Activated CD8-positive, alpha-beta T cell treated with anti-CD3 and anti-CD28 coated beads, Interleukin-2, amount 10 ng/mL, durations not matched to agents 7 days and 5 days (primary cell): Measurements from ENCODE around the gene MTERF2. TPM values are rescaled to one million over a fixed set of nuclear protein-coding genes. Genes with fewer than 3 reads are reported as not detected.

Experiments
- ATAC-seq: fragments of 150-1000 bp; cut with Tn5 transposase; one replicate; pipeline ENCODE4 v1.10.0; 2021; ENCODE audit warnings: moderate library complexity
- CTCF ChIA-PET: fragments of 350-600 bp; sonication (Branson Sonifier 250); formaldehyde crosslinking; loops from one replicate; lab custom pipeline; 2021; ENCODE audit warnings: antibody characterized with exemption; lab: Charles Lee
- POLR2A ChIA-PET: fragments of 350-600 bp; sonication (Branson Sonifier 250); formaldehyde crosslinking; loops from one replicate; lab custom pipeline; 2021; ENCODE audit warnings: antibody characterized with exemption; lab: Charles Lee
- DNase-seq: peaks from one replicate; pipeline ENCODE4 v3.0.0-alpha.2; 2020
- H3K27ac Mint-ChIP-seq: one replicate; pipeline ENCODE4 v1.8.0; 2021; ENCODE audit warnings: mild to moderate bottlenecking, mixed read lengths
- H3K27me3 Mint-ChIP-seq: one replicate; pipeline ENCODE4 v1.8.0; 2021; ENCODE audit warnings: low read depth, mixed read lengths
- H3K36me3 Mint-ChIP-seq: one replicate; pipeline ENCODE4 v1.8.0; 2021; ENCODE audit warnings: low read depth, mixed read lengths
- H3K4me1 Mint-ChIP-seq: one replicate; pipeline ENCODE4 v1.8.0; 2021; ENCODE audit warnings: low read depth, mixed read lengths
- H3K4me3 Mint-ChIP-seq: one replicate; pipeline ENCODE4 v1.8.0; 2021; ENCODE audit warnings: mild to moderate bottlenecking, mixed read lengths
- H3K9me3 Mint-ChIP-seq: one replicate; pipeline ENCODE4 v1.8.0; 2022; ENCODE audit warnings: mixed read lengths; ENCODE audit not compliant: insufficient read depth
- total RNA-seq, 2 experiments: library from RNA; stranded (reverse); gene quantifications; one replicate each; pipeline ENCODE4 v1.2.3, GENCODE V29; 2021

Gene MTERF2
- total RNA-seq, 2 experiments from 2014 or later: 3.8 to 5.0 TPM

GRCh38 chr12:106985479-106985878 lies 1.5 kb downstream of the MTERF2 start:
- no peak for ATAC-seq
- Mint-ChIP-seq H3K4me1 (peaks cover 36% of the 10 kb centered on the region), H3K36me3 (peaks cover 22% of the 10 kb centered on the region), H3K27me3 (no peaks in the 10 kb centered on the region), H3K27ac (no peak overlapping the region), H3K9me3 (no peaks in the 10 kb centered on the region), H3K4me3 (no peak overlapping the region)
- DNase-seq: no peak
- ChIA-PET CTCF (no interaction called here), POLR2A (no interaction called here)

GRCh38 chr12:106984588-106985137 lies 2.3 kb downstream of the MTERF2 start:
- no peaks in the 10 kb centered on the region for H3K9me3 Mint-ChIP-seq
- DNase-seq (no peak), ATAC-seq (no peak)
- H3K27me3 Mint-ChIP-seq: no peaks in the 10 kb centered on the region
- no peak overlapping the region for H3K4me3 Mint-ChIP-seq
- CTCF ChIA-PET: interaction anchor here (1.4 to 1.6 kb wide), 2 partner anchors 16 to 27 kb away, joined by 3 to 5 read pairs; no protein-coding TSS in a partner anchor
- no peak overlapping the region for H3K27ac Mint-ChIP-seq
- POLR2A ChIA-PET: interaction anchor here (1.5 kb wide), 1 partner anchor 29 kb away, joined by 4 read pairs; the partner anchor contains the start of gene TMEM263
- H3K36me3 Mint-ChIP-seq: peaks cover 22% of the 10 kb centered on the region
- H3K4me1 Mint-ChIP-seq: peaks cover 36% of the 10 kb centered on the region

- ChIA-PET CTCF (no interaction called here), POLR2A (no interaction called here)
- peaks cover 32% of the 10 kb centered on the region for H3K36me3 Mint-ChIP-seq
- no peak for ATAC-seq
- H3K4me1 Mint-ChIP-seq: peaks cover 31% of the 10 kb centered on the region
- no peaks in the 10 kb centered on the region for H3K9me3 Mint-ChIP-seq
- H3K4me3 Mint-ChIP-seq: no peak overlapping the region
- H3K27me3 Mint-ChIP-seq: no peaks in the 10 kb centered on the region
- DNase-seq: no peak
- peak overlapping the region; percentile 44 for H3K27ac Mint-ChIP-seq
Observed at GRCh38 chr12:106982229-106982628, 4.7 kb downstream of the MTERF2 start.

- Mint-ChIP-seq H3K4me1 (peaks cover 31% of the 10 kb centered on the region), H3K4me3 (no peak overlapping the region), H3K27me3 (no peaks in the 10 kb centered on the region), H3K36me3 (peaks cover 32% of the 10 kb centered on the region), H3K27ac (peak overlapping the region; percentile 44), H3K9me3 (no peaks in the 10 kb centered on the region)
- ChIA-PET CTCF (no interaction called here), POLR2A (no interaction called here)
- ATAC-seq: no peak
- DNase-seq: no peak
Observed at GRCh38 chr12:106981788-106982187, 5.2 kb downstream of the MTERF2 start.

GRCh38 chr12:106980944-106981343 lies 6.0 kb downstream of the MTERF2 start:
- POLR2A ChIA-PET: no interaction called here
- DNase-seq (no peak), ATAC-seq (no peak)
- H3K27ac Mint-ChIP-seq: no peak overlapping the region
- peaks cover 35% of the 10 kb centered on the region for H3K36me3 Mint-ChIP-seq
- peaks cover 23% of the 10 kb centered on the region for H3K4me1 Mint-ChIP-seq
- no peak overlapping the region for H3K4me3 Mint-ChIP-seq
- no peaks in the 10 kb centered on the region for H3K27me3 Mint-ChIP-seq
- H3K9me3 Mint-ChIP-seq: no peaks in the 10 kb centered on the region
- CTCF ChIA-PET: no interaction called here

GRCh38 chr12:106978035-106978800 lies 8.7 kb downstream of the MTERF2 start:
- Mint-ChIP-seq H3K4me1 (no peaks in the 10 kb centered on the region), H3K4me3 (no peak overlapping the region), H3K27me3 (no peaks in the 10 kb centered on the region), H3K9me3 (no peaks in the 10 kb centered on the region), H3K27ac (no peak overlapping the region), H3K36me3 (peaks cover 20% of the 10 kb centered on the region)
- CTCF ChIA-PET: interaction anchor here (1.0 kb wide), 1 partner anchor 9 kb away, joined by 3 read pairs; no protein-coding TSS in a partner anchor
- no peak for ATAC-seq
- no peak for DNase-seq
- POLR2A ChIA-PET: interaction anchor here (2.3 kb wide), 1 partner anchor 22 kb away, joined by 8 read pairs; the partner anchor contains the start of gene TMEM263

- no peaks in the 10 kb centered on the region for H3K4me1 Mint-ChIP-seq
- no peaks in the 10 kb centered on the region for H3K9me3 Mint-ChIP-seq
- H3K27me3 Mint-ChIP-seq: no peaks in the 10 kb centered on the region
- ATAC-seq: no peak
- H3K4me3 Mint-ChIP-seq: no peak overlapping the region
- no peak for DNase-seq
- H3K27ac Mint-ChIP-seq: no peak overlapping the region
- peaks cover 23% of the 10 kb centered on the region for H3K36me3 Mint-ChIP-seq
- CTCF ChIA-PET: interaction anchor here (0.7 kb wide), 1 partner anchor 697 kb away, joined by 3 read pairs; no protein-coding TSS in a partner anchor
- POLR2A ChIA-PET: interaction anchor here (0.6 to 2.3 kb wide), 2 partner anchors 21 to 116 kb away, joined by 7 to 8 read pairs; partner anchors contain the start of gene TMEM263
Observed at GRCh38 chr12:106976668-106977067, 10.3 kb downstream of the MTERF2 start.

- CTCF ChIA-PET: interaction anchor here (0.7 kb wide), 1 partner anchor 696 kb away, joined by 3 read pairs; no protein-coding TSS in a partner anchor
- POLR2A ChIA-PET: interaction anchor here (2.3 kb wide), 1 partner anchor 20 kb away, joined by 8 read pairs; the partner anchor contains the start of gene TMEM263
- DNase-seq (no peak), ATAC-seq (no peak)
- Mint-ChIP-seq H3K4me1 (no peaks in the 10 kb centered on the region), H3K36me3 (peaks cover 25% of the 10 kb centered on the region), H3K27me3 (no peaks in the 10 kb centered on the region), H3K9me3 (no peaks in the 10 kb centered on the region), H3K4me3 (no peak overlapping the region), H3K27ac (no peak overlapping the region)
Observed at GRCh38 chr12:106975993-106976658, 10.8 kb downstream of the MTERF2 start.

GRCh38 chr12:106975098-106975497 lies 11.8 kb downstream of the MTERF2 start:
- ChIA-PET CTCF (no interaction called here), POLR2A (no interaction called here)
- Mint-ChIP-seq H3K4me1 (peaks cover 2% of the 10 kb centered on the region), H3K36me3 (peaks cover 31% of the 10 kb centered on the region), H3K4me3 (no peak overlapping the region), H3K27me3 (no peaks in the 10 kb centered on the region), H3K9me3 (no peaks in the 10 kb centered on the region), H3K27ac (no peak overlapping the region)
- no peak for ATAC-seq
- no peak for DNase-seq

GRCh38 chr12:106974511-106974910 lies 12.4 kb downstream of the MTERF2 start:
- CTCF ChIA-PET: no interaction called here
- Mint-ChIP-seq H3K4me3 (no peak overlapping the region), H3K27ac (no peak overlapping the region), H3K4me1 (peaks cover 2% of the 10 kb centered on the region), H3K36me3 (peaks cover 31% of the 10 kb centered on the region), H3K27me3 (no peaks in the 10 kb centered on the region), H3K9me3 (no peaks in the 10 kb centered on the region)
- POLR2A ChIA-PET: no interaction called here
- DNase-seq (no peak), ATAC-seq (no peak)

GRCh38 chr12:106973545-106973944 lies 13.4 kb downstream of the MTERF2 start:
- H3K27me3 Mint-ChIP-seq: no peaks in the 10 kb centered on the region
- CTCF ChIA-PET: no interaction called here
- DNase-seq (no peak), ATAC-seq (no peak)
- H3K4me3 Mint-ChIP-seq: no peak overlapping the region
- peaks cover 2% of the 10 kb centered on the region for H3K4me1 Mint-ChIP-seq
- POLR2A ChIA-PET: interaction anchor here (0.9 kb wide), 1 partner anchor 13 kb away, joined by 4 read pairs; the partner anchor contains the start of gene MTERF2
- H3K9me3 Mint-ChIP-seq: no peaks in the 10 kb centered on the region
- no peak overlapping the region for H3K27ac Mint-ChIP-seq
- H3K36me3 Mint-ChIP-seq: peaks cover 32% of the 10 kb centered on the region
